ENCODE data around the gene PASD1.
"Not testable (repeated sequence)": the region's sequence is repeated elsewhere in the genome, so short reads cannot be mapped to it uniquely, and the experiment has no call there.

Gene PASD1

DNA sequence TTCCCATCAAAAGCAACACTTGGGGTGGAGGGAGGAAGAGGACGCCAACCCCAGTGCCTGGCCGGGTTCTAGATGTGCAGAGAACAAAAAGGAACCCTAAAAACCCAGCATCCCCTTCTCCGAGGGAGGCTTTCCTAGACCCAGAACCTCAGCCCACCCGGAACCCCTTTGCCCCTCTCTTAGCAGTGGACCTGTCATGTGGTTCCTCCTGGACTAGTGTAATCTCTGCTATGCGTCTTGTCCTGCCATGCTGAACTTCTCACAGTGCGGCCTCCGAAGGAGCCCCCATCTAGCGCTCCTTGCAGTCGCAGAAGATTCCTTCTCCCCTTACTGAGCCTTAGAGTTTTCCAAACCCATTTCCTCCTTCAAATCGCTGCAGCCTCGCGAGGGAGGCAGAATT lies 130.6 kb downstream of the PASD1 start:
- no peak for DNase-seq (ENCODE audit: low spot score)
- no peak for TF ChIP-seq CTCF (IDR thresholded peaks at IDR 0.05; ENCODE audit: borderline replicate concordance, control extremely low read depth, extremely low read depth, insufficient read depth, missing control alignments)
- in situ Hi-C loops (cut with MboI; ENCODE audit: low sequenced_read_pairs, unreplicated experiment), result no loop called here

GRCh38 chrX:151694661-151695582 lies 131.4 kb downstream of the PASD1 start, which contains the start of gene PRRG3:
TSS of gene PRRG3 (plus strand) at chrX:151695458. CDS start at chrX:151698815, 3,357 bp downstream.
- no peak for DNase-seq (ENCODE audit: low spot score)
- TF ChIP-seq CTCF (IDR thresholded peaks at IDR 0.05; ENCODE audit: borderline replicate concordance, control extremely low read depth, extremely low read depth, insufficient read depth, missing control alignments), result no peak
- in situ Hi-C loops (cut with MboI; ENCODE audit: low sequenced_read_pairs, unreplicated experiment), result no loop called here

GRCh38 chrX:151695583-151696340 lies 132.3 kb downstream of the PASD1 start:
- in situ Hi-C loops (cut with MboI; ENCODE audit: low sequenced_read_pairs, unreplicated experiment), result no loop called here
- no peak for DNase-seq (ENCODE audit: low spot score)
- no peak for TF ChIP-seq CTCF (IDR thresholded peaks at IDR 0.05; ENCODE audit: borderline replicate concordance, control extremely low read depth, extremely low read depth, insufficient read depth, missing control alignments)

GRCh38 chrX:151697082-151697481 lies 133.6 kb downstream of the PASD1 start:
- DNase-seq (ENCODE audit: low spot score); in situ Hi-C loops (cut with MboI; ENCODE audit: low sequenced_read_pairs, unreplicated experiment): not testable (repeated sequence)

DNA sequence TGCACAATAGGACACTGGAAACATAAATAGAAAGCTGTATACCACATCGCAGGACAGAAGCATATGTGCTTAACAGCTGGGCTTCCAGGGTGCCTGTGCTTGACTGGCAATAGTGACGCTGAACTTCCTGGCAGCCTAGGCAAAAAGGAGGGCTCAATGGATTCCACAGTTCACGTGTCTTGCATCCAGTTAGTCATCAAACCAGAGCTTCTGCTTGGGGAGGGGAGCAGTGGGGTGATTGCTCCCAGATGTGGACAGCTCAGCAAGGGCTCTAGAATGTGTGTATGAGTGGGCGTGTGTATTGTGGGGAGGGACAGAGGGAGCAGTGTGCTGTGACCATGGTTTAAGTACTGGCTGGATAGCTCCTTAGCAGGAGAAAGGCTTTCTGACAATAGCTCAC lies 134.0 kb downstream of the PASD1 start:
- TF ChIP-seq CTCF (IDR thresholded peaks at IDR 0.05; ENCODE audit: borderline replicate concordance, control extremely low read depth, extremely low read depth, insufficient read depth, missing control alignments), result no peak
- in situ Hi-C loops (cut with MboI; ENCODE audit: low sequenced_read_pairs, unreplicated experiment), result no loop called here
- no peak for DNase-seq (ENCODE audit: low spot score)

- no peak for DNase-seq (ENCODE audit: low spot score)
- TF ChIP-seq CTCF (IDR thresholded peaks at IDR 0.05; ENCODE audit: borderline replicate concordance, control extremely low read depth, extremely low read depth, insufficient read depth, missing control alignments), result no peak
- in situ Hi-C loops (cut with MboI; ENCODE audit: low sequenced_read_pairs, unreplicated experiment), result no loop called here
These were observed 135.0 kb downstream of the PASD1 start for GRCh38 chrX:151698485-151698884.

- in situ Hi-C loops (cut with MboI; ENCODE audit: low sequenced_read_pairs, unreplicated experiment), result no loop called here
- no peak for TF ChIP-seq CTCF (IDR thresholded peaks at IDR 0.05; ENCODE audit: borderline replicate concordance, control extremely low read depth, extremely low read depth, insufficient read depth, missing control alignments)
- no peak for DNase-seq (ENCODE audit: low spot score)
These were observed 136.3 kb downstream of the PASD1 start for GRCh38 chrX:151699746-151700145.

Measured in GM13976 (cell line).